Tibial artery (tissue), 4 donors: Measurements from ENCODE around the gene HDAC4.
A peak's percentile ranks its signal among the peaks of the same experiment; 100 is the strongest.

Experiments
- DNase-seq, 2 donors: peaks; one replicate each; pipeline ENCODE4 v3.0.0-alpha.2; 2019
- H3K27ac ChIP-seq, 2 donors: fragments of 200-600 bp; sonication (generic) in 1 of 2; 1 replicate in 1 of 2; 2 replicates in 1 of 2; pipeline ENCODE4 v1.5.1; 2018 to 2019; ENCODE audit warnings: mild to moderate bottlenecking in 1 of 2
- H3K27me3 ChIP-seq, 2 donors: fragments of 200-600 bp; sonication (generic) in 1 of 2; one replicate each; pipeline versions ENCODE4 v1.5.1 to v1.6.0; 2016 to 2019
- H3K36me3 ChIP-seq, 3 donors: fragments of 200-600 bp; sonication (generic) in 2 of 3; one replicate each; pipeline ENCODE4 v1.5.1; 2016 to 2019; ENCODE audit warnings: mild to moderate bottlenecking in 2 of 3
- H3K4me1 ChIP-seq, 4 donors: fragments of 200-600 bp; sonication (generic) in 2 of 4; 1 replicate in 3 of 4; 2 replicates in 1 of 4; pipeline ENCODE4 v1.5.1; 2016 to 2019
- H3K4me3 ChIP-seq, 2 donors: fragments of 200-600 bp; sonication (generic) in 1 of 2; 1 replicate in 1 of 2; 2 replicates in 1 of 2; pipeline ENCODE4 v1.5.1; 2018 to 2019; ENCODE audit warnings: mild to moderate bottlenecking in 2 of 2
- H3K9me3 ChIP-seq, 3 donors: fragments of 200-600 bp; sonication (generic) in 1 of 3; one replicate each; pipeline ENCODE4 v1.5.1; 2016 to 2019
- CTCF ChIP-seq, 2 experiments: fragments of 200-600 bp in 1 of 2; fragments of 450-650 bp in 1 of 2; IDR thresholded peaks; one replicate each; pipeline ENCODE4 v1.5.1; 2017 to 2019; ENCODE audit warnings: antibody characterized with exemption in 2 of 2, mild to moderate bottlenecking in 1 of 2, moderate library complexity in 1 of 2
- intact Hi-C: fragments of 100-400 bp; cut with DNase I; formaldehyde crosslinking; loops from one replicate; pipeline ENCODE4 v1.15.0; 2023; ENCODE audit warnings: low total_unique reads

Gene HDAC4

GRCh38 chr2:239392072-239392357 is 8.8 kb downstream of the HDAC4 start:
- TF ChIP-seq CTCF (IDR thresholded peaks at IDR 0.05) = no peak
- no peaks in the 10 kb centered on the region for H3K9me3 ChIP-seq
- intact Hi-C loops = loop anchor here (5.0 to 10.0 kb wide), 3 partner anchors 77 to 347 kb away; no protein-coding TSS in a partner anchor
- peak in 1 of 2 donors; percentile 49 for DNase-seq
- no peak overlapping the region for H3K27ac ChIP-seq
- H3K4me1 ChIP-seq = peaks cover 0 to 11% (median 5%) of the 10 kb centered on the region in 4 donors
- H3K4me3 ChIP-seq = no peak overlapping the region
- H3K27me3 ChIP-seq = no peaks in the 10 kb centered on the region
- H3K36me3 ChIP-seq = peaks cover 4 to 6% (median 5%) of the 10 kb centered on the region in 3 donors

DNA sequence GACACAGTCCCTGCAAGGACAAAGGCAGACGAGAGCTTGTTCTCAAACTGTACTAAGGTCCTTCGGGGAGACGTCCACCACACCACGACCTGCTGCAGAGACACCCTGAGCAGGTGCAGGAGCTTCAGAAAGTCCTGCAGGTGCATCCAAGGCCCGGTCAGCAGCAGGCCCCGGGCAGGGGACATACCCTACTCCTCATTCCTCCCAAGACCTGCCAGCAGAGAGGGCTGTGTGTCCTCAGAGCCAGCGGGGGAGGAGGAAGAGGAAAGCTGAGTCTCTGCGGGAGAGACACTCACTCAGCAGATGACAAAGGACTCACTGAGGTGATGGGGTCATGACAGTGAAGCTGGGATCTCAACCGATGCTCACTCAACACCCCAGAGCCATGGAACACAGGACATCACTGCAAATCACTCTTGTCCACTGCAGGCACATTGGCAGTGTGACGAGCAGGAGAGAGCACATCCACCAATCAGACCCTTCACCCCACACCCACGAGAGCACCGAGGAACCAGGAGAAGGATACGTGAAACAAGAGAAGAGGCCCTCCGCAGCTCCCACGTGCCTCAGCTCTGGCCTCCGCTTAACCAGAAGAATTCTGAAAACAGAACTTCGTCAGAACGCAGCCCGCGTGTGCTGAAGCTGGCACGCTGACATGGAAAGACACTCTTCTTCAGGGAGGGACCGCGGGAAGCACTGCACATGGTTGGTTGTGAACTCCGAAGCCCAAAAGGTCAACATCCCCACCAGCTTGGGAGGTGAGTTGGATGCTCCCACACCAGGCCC is 9.3 kb downstream of the HDAC4 start:
- Histone ChIP-seq H3K27ac (no peak overlapping the region), H3K4me1 (peaks cover 0 to 10% (median 4%) of the 10 kb centered on the region in 4 donors), H3K27me3 (no peaks in the 10 kb centered on the region), H3K9me3 (no peaks in the 10 kb centered on the region), H3K4me3 (no peak overlapping the region), H3K36me3 (peaks cover 4 to 6% (median 5%) of the 10 kb centered on the region in 3 donors)
- intact Hi-C loops = loop anchor here (5.0 to 10.0 kb wide), 3 partner anchors 77 to 347 kb away; no protein-coding TSS in a partner anchor
- DNase-seq = peak in 1 of 2 donors; percentile 51
- TF ChIP-seq CTCF (IDR thresholded peaks at IDR 0.05) = no peak

DNA sequence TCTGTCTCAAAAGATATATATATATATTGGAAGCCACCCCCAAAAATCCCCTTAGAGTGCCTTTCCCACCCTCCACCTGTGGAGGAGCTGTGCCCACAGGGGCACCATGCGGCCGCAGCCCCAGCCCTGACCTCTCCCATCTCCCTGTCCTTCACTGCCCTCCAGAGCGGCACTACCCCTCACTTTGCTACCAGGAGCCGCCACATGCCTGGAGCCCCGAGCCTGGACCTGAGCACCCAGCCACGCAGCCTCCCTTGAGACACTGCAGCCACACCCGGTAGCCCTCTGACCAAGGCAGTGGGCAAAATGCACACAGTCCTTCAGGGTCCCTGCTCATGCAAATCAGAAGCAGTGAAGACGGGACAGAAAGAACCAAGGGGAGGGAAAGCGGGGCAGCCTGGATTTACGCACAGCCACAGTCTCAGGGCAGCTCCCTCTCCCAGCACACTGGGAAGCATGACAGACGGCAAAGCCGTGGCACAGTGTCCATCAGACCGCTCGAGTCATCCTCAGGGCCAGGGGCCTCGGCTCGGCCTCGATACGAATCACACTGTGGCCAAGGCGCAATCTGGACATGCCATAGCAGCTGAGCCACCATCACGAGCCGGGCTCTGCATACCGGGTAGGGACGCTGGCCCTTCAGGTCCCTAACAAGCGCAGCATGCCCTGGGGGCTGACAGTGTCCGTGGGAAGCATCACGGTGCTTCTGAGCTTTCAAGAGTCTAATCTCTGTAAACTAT is 10.1 kb downstream of the HDAC4 start:
- Histone ChIP-seq H3K27me3 (no peaks in the 10 kb centered on the region), H3K4me1 (peaks cover 0 to 10% (median 4%) of the 10 kb centered on the region in 4 donors), H3K9me3 (no peaks in the 10 kb centered on the region), H3K36me3 (peaks cover 4 to 6% (median 5%) of the 10 kb centered on the region in 3 donors), H3K4me3 (no peak overlapping the region), H3K27ac (no peak overlapping the region)
- DNase-seq = peak in 1 of 2 donors; percentile 56
- no peak for TF ChIP-seq CTCF (IDR thresholded peaks at IDR 0.05)
- intact Hi-C loops = loop anchor here (5.0 to 10.0 kb wide), 3 partner anchors 76 to 346 kb away; no protein-coding TSS in a partner anchor

- Histone ChIP-seq H3K27ac (no peak overlapping the region), H3K36me3 (peaks cover 4 to 6% (median 5%) of the 10 kb centered on the region in 3 donors), H3K9me3 (no peaks in the 10 kb centered on the region), H3K4me1 (peaks cover 0 to 10% (median 4%) of the 10 kb centered on the region in 4 donors), H3K4me3 (no peak overlapping the region), H3K27me3 (no peaks in the 10 kb centered on the region)
- no peak for TF ChIP-seq CTCF (IDR thresholded peaks at IDR 0.05)
- intact Hi-C loops = loop anchor here (5.0 to 10.0 kb wide), 3 partner anchors 75 to 345 kb away; no protein-coding TSS in a partner anchor
- peak in 1 of 2 donors; percentile 57 for DNase-seq
Observed at GRCh38 chr2:239389414-239390329, 11.1 kb downstream of the HDAC4 start.
